Mesendoderm (in vitro differentiated cells): ENCODE results near the gene TFPI.

Source experiments
- DNase-seq: peaks from one replicate; pipeline ENCODE4 v3.0.0; 2013
- H2AK5ac ChIP-seq: 2 replicates; pipeline ENCODE4 v1.6.1; 2013; ENCODE audit warnings: low read length, inconsistent platforms
- H2BK120ac ChIP-seq: 2 replicates; pipeline ENCODE4 v1.6.1; 2013; ENCODE audit warnings: low read depth, mild to moderate bottlenecking, low read length, moderate library complexity, mixed read lengths
- H2BK15ac ChIP-seq: replicated peaks from 2 replicates; pipeline ENCODE4 v1.6.1; 2013; ENCODE audit warnings: low read depth, mild to moderate bottlenecking, moderate library complexity
- H2BK5ac ChIP-seq: 2 replicates; pipeline ENCODE4 v1.6.1; 2013; ENCODE audit warnings: low read length, inconsistent platforms
- H3K18ac ChIP-seq: 2 replicates; pipeline ENCODE4 v1.6.1; 2013; ENCODE audit warnings: mild to moderate bottlenecking, low read length, mixed read lengths
- H3K23ac ChIP-seq: one replicate; pipeline ENCODE4 v1.6.1; 2013; ENCODE audit warnings: low read length
- H3K27ac ChIP-seq: 2 replicates; pipeline ENCODE4 v1.5.1; 2013; ENCODE audit warnings: low read depth, mild to moderate bottlenecking, inconsistent platforms, low read length, moderate library complexity
- H3K27me3 ChIP-seq: 2 replicates; pipeline ENCODE4 v1.6.1; 2013; ENCODE audit warnings: low read length, control low read depth, mild to moderate bottlenecking, inconsistent platforms; ENCODE audit not compliant: insufficient read depth, poor library complexity
- H3K36me3 ChIP-seq: 2 replicates; pipeline ENCODE4 v1.6.1; 2013; ENCODE audit warnings: low read length, inconsistent platforms; ENCODE audit not compliant: control insufficient read depth, insufficient read depth
- H3K4ac ChIP-seq: one replicate; pipeline ENCODE4 v1.6.1; 2013; ENCODE audit warnings: low read depth, mild to moderate bottlenecking, low read length, moderate library complexity
- H3K4me1 ChIP-seq: 2 replicates; pipeline ENCODE4 v1.6.1; 2013; ENCODE audit warnings: low read depth, low read length, inconsistent platforms; ENCODE audit not compliant: control insufficient read depth
- H3K4me2 ChIP-seq: 2 replicates; pipeline ENCODE4 v1.6.1; 2013; ENCODE audit warnings: low read length
- H3K4me3 ChIP-seq: 2 replicates; pipeline ENCODE4 v1.5.1; 2013; ENCODE audit warnings: mild to moderate bottlenecking, low read length
- H3K56ac ChIP-seq: one replicate; pipeline ENCODE4 v1.6.1; 2013; ENCODE audit warnings: low read length
- H3K79me1 ChIP-seq: 2 replicates; pipeline ENCODE4 v1.6.1; 2013; ENCODE audit warnings: low read length, inconsistent platforms
- H3K79me2 ChIP-seq: 2 replicates; pipeline ENCODE4 v1.6.1; 2013; ENCODE audit warnings: mild to moderate bottlenecking, low read length; ENCODE audit not compliant: control insufficient read depth, insufficient read depth
- H3K9ac ChIP-seq: 2 replicates; pipeline ENCODE4 v1.6.1; 2013; ENCODE audit warnings: low read length, inconsistent platforms
- H4K5ac ChIP-seq: one replicate; pipeline ENCODE4 v1.6.1; 2013; ENCODE audit warnings: low read length
- H4K8ac ChIP-seq: one replicate; pipeline ENCODE4 v1.6.1; 2013; ENCODE audit warnings: low read depth, mild to moderate bottlenecking, control low read depth, low read length, moderate library complexity
- WGBS: extraction: QIAGEN DNeasy Blood & Tissue Kit; methylation state at CpG from one replicate; pipeline ENCODE4 v1.1.7; 2013; ENCODE audit warnings: low lambda C conversion rate, missing lambda C conversion rate; ENCODE audit not compliant: insufficient coverage; ENCODE audit errors: extremely low coverage; 5-methylcytosine and 5-hydroxymethylcytosine counted together

TFPI gene

GRCh38 chr2:187442378-187442777 is 111.9 kb downstream of the TFPI start:
- Histone ChIP-seq H3K56ac (no peak overlapping the region), H3K4me3 (no peak overlapping the region), H3K4me1 (no peaks in the 10 kb centered on the region), H2BK5ac (no peak overlapping the region), H3K9ac (no peak overlapping the region), H3K4me2 (no peak overlapping the region), H4K5ac (no peak overlapping the region), H3K27ac (no peak overlapping the region), H3K18ac (no peak overlapping the region), H3K79me1 (no peaks in the 10 kb centered on the region), H4K8ac (no peak overlapping the region), H2BK120ac (no peak overlapping the region), H3K23ac (no peak overlapping the region), H2AK5ac (no peak overlapping the region), H3K36me3 (no peaks in the 10 kb centered on the region), H3K79me2 (no peaks in the 10 kb centered on the region), H2BK15ac (no peak overlapping the region), H3K4ac (no peak overlapping the region), H3K27me3 (no peaks in the 10 kb centered on the region)
- no CpG with 5 or more reads among the region's 1 CpG for WGBS
- DNase-seq, result no peak

- H2AK5ac ChIP-seq, result no peak overlapping the region
- H2BK5ac ChIP-seq, result no peak overlapping the region
- no peak for DNase-seq
Observed at GRCh38 chr2:187440101-187440675, 114.0 kb downstream of the TFPI start.

GRCh38 chr2:187438455-187438854 is 115.8 kb downstream of the TFPI start:
- H3K9ac ChIP-seq, result no peak overlapping the region
- H3K79me2 ChIP-seq, result no peaks in the 10 kb centered on the region
- H3K27me3 ChIP-seq, result no peaks in the 10 kb centered on the region
- no peak overlapping the region for H4K5ac ChIP-seq
- no peak overlapping the region for H3K18ac ChIP-seq
- no peak overlapping the region for H3K4me2 ChIP-seq
- H3K79me1 ChIP-seq, result no peaks in the 10 kb centered on the region
- H3K27ac ChIP-seq, result no peak overlapping the region
- H3K4ac ChIP-seq, result no peak overlapping the region
- no peak overlapping the region for H2BK120ac ChIP-seq
- H3K36me3 ChIP-seq, result no peaks in the 10 kb centered on the region
- no peak overlapping the region for H2BK15ac ChIP-seq
- no peak overlapping the region for H3K56ac ChIP-seq
- H3K23ac ChIP-seq, result no peak overlapping the region
- no peak overlapping the region for H2BK5ac ChIP-seq
- DNase-seq, result no peak
- H3K4me3 ChIP-seq, result no peak overlapping the region
- no CpG with 5 or more reads among the region's 1 CpG for WGBS
- no peaks in the 10 kb centered on the region for H3K4me1 ChIP-seq
- H4K8ac ChIP-seq, result no peak overlapping the region
- no peak overlapping the region for H2AK5ac ChIP-seq

More at GRCh38 chr2:187440101-187440675, 114.0 kb downstream of the TFPI start:
- Histone ChIP-seq H3K4me2 (no peak overlapping the region), H3K4me3 (no peak overlapping the region), H3K4ac (no peak overlapping the region), H3K9ac (no peak overlapping the region), H4K8ac (no peak overlapping the region), H3K27ac (no peak overlapping the region), H3K4me1 (no peaks in the 10 kb centered on the region), H3K27me3 (no peaks in the 10 kb centered on the region), H3K79me2 (no peaks in the 10 kb centered on the region), H3K79me1 (no peaks in the 10 kb centered on the region), H3K18ac (no peak overlapping the region), H4K5ac (no peak overlapping the region), H2BK15ac (no peak overlapping the region), H2BK120ac (no peak overlapping the region), H3K36me3 (no peaks in the 10 kb centered on the region), H3K23ac (no peak overlapping the region), H3K56ac (no peak overlapping the region)
- no CpG with 5 or more reads among the region's 3 CpGs for WGBS

- H4K5ac ChIP-seq, result no peak overlapping the region
- whole genome bisulfite sequencing, result no CpG with 5 or more reads among the region's 4 CpGs
- no peak overlapping the region for H3K4me2 ChIP-seq
- no peak for DNase-seq
- H3K27me3 ChIP-seq, result no peaks in the 10 kb centered on the region
- no peak overlapping the region for H2BK120ac ChIP-seq
- H3K4ac ChIP-seq, result no peak overlapping the region
- H3K79me1 ChIP-seq, result no peaks in the 10 kb centered on the region
- no peak overlapping the region for H2BK5ac ChIP-seq
- H3K4me3 ChIP-seq, result no peak overlapping the region
- H2BK15ac ChIP-seq, result no peak overlapping the region
- H3K9ac ChIP-seq, result no peak overlapping the region
- no peaks in the 10 kb centered on the region for H3K36me3 ChIP-seq
- H3K4me1 ChIP-seq, result no peaks in the 10 kb centered on the region
- H3K56ac ChIP-seq, result no peak overlapping the region
- no peaks in the 10 kb centered on the region for H3K79me2 ChIP-seq
- no peak overlapping the region for H3K23ac ChIP-seq
- no peak overlapping the region for H3K18ac ChIP-seq
- H3K27ac ChIP-seq, result no peak overlapping the region
- no peak overlapping the region for H4K8ac ChIP-seq
- H2AK5ac ChIP-seq, result no peak overlapping the region
Observed at GRCh38 chr2:187435756-187436155, 118.5 kb downstream of the TFPI start.

- DNase-seq, result peak; percentile 54
- H4K5ac ChIP-seq, result no peak overlapping the region
- H3K27ac ChIP-seq, result no peak overlapping the region
- H2AK5ac ChIP-seq, result no peak overlapping the region
- no peak overlapping the region for H2BK120ac ChIP-seq
- no peak overlapping the region for H3K4ac ChIP-seq
- H4K8ac ChIP-seq, result no peak overlapping the region
- H3K79me2 ChIP-seq, result no peaks in the 10 kb centered on the region
- no peaks in the 10 kb centered on the region for H3K4me1 ChIP-seq
- WGBS, result no CpG with 5 or more reads among the region's 3 CpGs
- H3K27me3 ChIP-seq, result no peaks in the 10 kb centered on the region
- H3K23ac ChIP-seq, result no peak overlapping the region
- no peak overlapping the region for H2BK15ac ChIP-seq
- no peak overlapping the region for H3K9ac ChIP-seq
- H3K56ac ChIP-seq, result no peak overlapping the region
- H3K4me2 ChIP-seq, result no peak overlapping the region
- H2BK5ac ChIP-seq, result no peak overlapping the region
- no peaks in the 10 kb centered on the region for H3K79me1 ChIP-seq
- no peaks in the 10 kb centered on the region for H3K36me3 ChIP-seq
- no peak overlapping the region for H3K4me3 ChIP-seq
- H3K18ac ChIP-seq, result no peak overlapping the region
Observed at GRCh38 chr2:187435078-187435477, 119.2 kb downstream of the TFPI start.

GRCh38 chr2:187434342-187434785 is 119.9 kb downstream of the TFPI start:
- no peak overlapping the region for H4K5ac ChIP-seq
- no peak overlapping the region for H3K18ac ChIP-seq
- H3K4me1 ChIP-seq, result no peaks in the 10 kb centered on the region
- no peaks in the 10 kb centered on the region for H3K79me1 ChIP-seq
- H3K79me2 ChIP-seq, result no peaks in the 10 kb centered on the region
- no peak overlapping the region for H3K56ac ChIP-seq
- DNase-seq, result no peak
- no peak overlapping the region for H3K4me2 ChIP-seq
- H3K27me3 ChIP-seq, result no peaks in the 10 kb centered on the region
- WGBS, result no CpG with 5 or more reads among the region's 1 CpG
- H3K9ac ChIP-seq, result no peak overlapping the region
- H3K4ac ChIP-seq, result no peak overlapping the region
- no peak overlapping the region for H2AK5ac ChIP-seq
- no peak overlapping the region for H2BK15ac ChIP-seq
- H3K27ac ChIP-seq, result no peak overlapping the region
- no peak overlapping the region for H4K8ac ChIP-seq
- no peak overlapping the region for H2BK120ac ChIP-seq
- no peak overlapping the region for H2BK5ac ChIP-seq
- H3K36me3 ChIP-seq, result no peaks in the 10 kb centered on the region
- H3K4me3 ChIP-seq, result no peak overlapping the region
- H3K23ac ChIP-seq, result no peak overlapping the region
